HUES6 (cell line): ENCODE data around the gene MOCOS.

ENCODE experiments used
- H3K27ac ChIP-seq: 2 replicates; pipeline ENCODE4 v1.7.0; 2013; ENCODE audit warnings: low read depth, mild to moderate bottlenecking, low read length, inconsistent platforms
- H3K27me3 ChIP-seq: 2 replicates; pipeline ENCODE4 v1.6.1; 2013; ENCODE audit warnings: low read length; ENCODE audit not compliant: control insufficient read depth, insufficient read depth
- H3K36me3 ChIP-seq: 2 replicates; pipeline ENCODE4 v1.6.1; 2013; ENCODE audit warnings: low read length; ENCODE audit not compliant: control insufficient read depth, insufficient read depth
- H3K4me1 ChIP-seq: 2 replicates; pipeline ENCODE4 v1.6.1; 2013; ENCODE audit warnings: low read length; ENCODE audit not compliant: control insufficient read depth, insufficient read depth
- H3K4me3 ChIP-seq: 2 replicates; pipeline ENCODE4 v1.5.1; 2013; ENCODE audit warnings: low read depth, low read length
- H3K9ac ChIP-seq: one replicate; pipeline ENCODE4 v1.6.1; 2013; ENCODE audit warnings: mild to moderate bottlenecking, low read length
- H3K9me3 ChIP-seq: 2 replicates; pipeline ENCODE4 v1.6.1; 2013; ENCODE audit warnings: low read depth, low read length; ENCODE audit not compliant: control insufficient read depth, insufficient read depth

MOCOS gene

DNA sequence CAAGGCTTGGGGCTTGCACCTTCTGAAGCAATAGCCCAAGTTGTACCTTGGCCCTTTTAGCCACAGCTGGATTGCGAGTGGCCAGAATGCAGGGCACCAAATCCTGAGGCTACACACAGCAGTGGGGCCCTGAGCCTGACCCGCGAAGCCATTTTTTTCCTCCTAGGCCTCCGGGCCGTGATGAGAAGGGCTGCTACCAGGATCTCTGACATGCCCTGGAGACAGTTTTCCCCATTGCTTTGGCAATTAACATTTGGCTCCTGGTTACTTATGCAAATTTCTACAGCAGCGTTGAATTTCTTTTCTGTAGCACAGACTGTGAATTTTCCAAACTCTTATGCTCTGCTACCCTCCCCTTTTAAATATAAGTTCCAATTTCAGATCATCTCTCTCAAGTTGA lies 54.5 kb downstream of the MOCOS start:
- Histone ChIP-seq H3K27ac (no peak overlapping the region), H3K36me3 (no peaks in the 10 kb centered on the region)

DNA sequence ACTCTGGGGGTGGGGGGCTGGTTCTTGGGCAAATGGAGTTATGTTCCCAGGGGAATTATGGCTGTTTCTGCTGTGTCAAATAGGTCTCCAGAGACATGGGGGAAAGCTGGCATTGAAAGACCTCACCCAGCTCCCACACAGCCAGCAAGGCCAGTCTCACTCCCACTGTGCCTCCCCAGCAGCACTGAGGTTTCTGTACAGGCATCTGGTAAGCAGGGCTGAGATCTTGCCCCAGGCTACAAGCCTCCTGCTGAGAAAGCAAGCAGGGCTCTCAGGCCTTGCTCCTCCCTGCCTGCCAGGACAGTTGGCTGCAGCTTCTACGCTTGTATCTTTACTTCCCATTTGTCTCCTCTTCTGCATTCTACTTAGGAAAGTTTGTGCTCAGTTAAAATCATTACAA lies 59.7 kb downstream of the MOCOS start:
- H3K27ac ChIP-seq, result no peak overlapping the region
- 0 out of 2 replicates have a peak, but pooled peaks cover 2% of the 10 kb centered on the region for H3K9me3 ChIP-seq
- no peaks in the 10 kb centered on the region for H3K27me3 ChIP-seq
- peaks cover 15% of the 10 kb centered on the region; the same call in 1 of the 2 replicates for H3K4me1 ChIP-seq
- H3K36me3 ChIP-seq, result no peaks in the 10 kb centered on the region
- no peak overlapping the region for H3K4me3 ChIP-seq
- H3K9ac ChIP-seq, result no peak overlapping the region

More for the DNA sequence above, 54.5 kb downstream of the MOCOS start:
- Histone ChIP-seq H3K9me3 (peaks cover 6% of the 10 kb centered on the region; the same call in 1 of the 2 replicates), H3K9ac (no peak overlapping the region), H3K4me3 (no peak overlapping the region), H3K27me3 (no peaks in the 10 kb centered on the region), H3K4me1 (peaks cover 5% of the 10 kb centered on the region; the same call in 1 of the 2 replicates)

DNA sequence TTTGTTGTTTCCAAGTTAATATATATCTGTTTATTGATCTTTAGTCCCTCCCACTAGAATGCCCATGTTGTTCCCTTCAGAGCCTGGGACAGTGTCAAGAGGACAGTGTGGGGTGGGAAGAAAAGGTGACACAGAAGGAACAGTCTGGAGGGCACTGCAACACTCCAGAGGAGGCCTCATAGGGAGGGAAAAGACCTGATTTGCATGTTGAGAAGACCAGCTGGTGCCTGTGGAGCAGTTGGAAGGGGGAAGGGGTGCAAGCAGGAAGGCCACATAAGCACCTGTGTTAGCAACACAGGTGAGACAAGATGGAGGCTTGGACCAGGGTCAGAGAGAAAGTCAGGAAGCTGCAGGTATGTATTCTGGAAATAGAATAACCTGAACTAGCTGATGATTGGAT lies 62.1 kb downstream of the MOCOS start:
- Histone ChIP-seq H3K9me3 (no peaks in the 10 kb centered on the region), H3K4me3 (no peak overlapping the region), H3K9ac (no peak overlapping the region), H3K36me3 (no peaks in the 10 kb centered on the region), H3K4me1 (peaks cover 15% of the 10 kb centered on the region; the same call in 1 of the 2 replicates), H3K27me3 (no peaks in the 10 kb centered on the region), H3K27ac (no peak overlapping the region)

DNA sequence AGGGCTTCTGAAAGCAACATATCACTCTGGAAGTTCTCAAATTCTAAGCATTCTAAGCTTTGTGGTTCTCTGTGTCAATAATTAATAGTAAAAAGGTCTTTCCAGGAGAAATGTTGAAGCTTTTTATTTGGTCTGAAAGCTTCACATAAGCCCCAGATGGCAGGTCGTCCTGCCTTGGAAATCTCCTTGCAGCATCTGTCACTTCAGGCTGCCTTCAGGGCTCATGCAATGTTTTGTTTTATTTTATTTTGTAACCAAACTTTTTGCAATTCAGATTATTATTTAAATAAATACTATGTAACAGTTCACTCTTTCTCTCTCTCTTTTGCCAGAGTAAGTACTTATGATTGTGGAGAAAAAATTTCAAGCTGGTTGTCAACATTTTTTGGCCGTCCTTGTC lies 63.5 kb downstream of the MOCOS start:
- Histone ChIP-seq H3K4me1 (peaks cover 15% of the 10 kb centered on the region; the same call in 1 of the 2 replicates), H3K9me3 (no peaks in the 10 kb centered on the region), H3K9ac (no peak overlapping the region)

DNA sequence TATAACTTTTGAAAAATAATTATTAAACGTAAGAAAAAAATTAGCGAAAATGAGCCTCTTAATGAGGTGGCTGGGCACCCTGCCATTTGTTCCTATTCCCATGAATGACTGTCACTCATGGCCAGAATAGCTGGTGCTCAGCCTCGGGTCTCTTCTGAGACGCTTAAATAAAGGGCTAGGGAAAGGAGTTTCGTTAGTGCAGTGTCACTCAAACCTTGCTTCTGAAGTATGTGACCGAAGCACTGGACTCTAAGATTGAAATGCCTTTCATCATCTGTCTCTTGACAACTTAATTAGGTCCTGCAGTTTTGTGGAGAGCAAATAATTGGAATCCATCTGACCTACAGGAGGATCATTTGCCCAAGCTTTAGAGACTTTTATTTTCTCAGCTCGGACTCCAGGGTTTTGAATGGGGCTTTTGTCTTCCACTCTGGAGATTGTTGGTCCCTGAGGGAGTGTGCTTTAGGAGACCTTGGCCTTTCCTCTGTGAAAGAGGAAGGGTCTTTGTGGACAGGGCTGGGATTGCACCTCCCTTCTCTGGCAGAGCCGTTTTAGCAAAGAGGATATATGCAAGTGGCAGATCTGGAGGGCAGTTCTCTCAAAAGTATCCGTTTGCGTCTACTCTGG lies 67.9 kb downstream of the MOCOS start:
- no peaks in the 10 kb centered on the region for H3K27me3 ChIP-seq
- no peaks in the 10 kb centered on the region for H3K9me3 ChIP-seq
- no peak overlapping the region for H3K27ac ChIP-seq
- no peak overlapping the region for H3K4me3 ChIP-seq
- no peak overlapping the region for H3K9ac ChIP-seq
- no peaks in the 10 kb centered on the region for H3K36me3 ChIP-seq
- H3K4me1 ChIP-seq, result no peaks in the 10 kb centered on the region

More for the DNA sequence above, 63.5 kb downstream of the MOCOS start:
- no peaks in the 10 kb centered on the region for H3K27me3 ChIP-seq
- H3K36me3 ChIP-seq, result no peaks in the 10 kb centered on the region
- no peak overlapping the region for H3K4me3 ChIP-seq
- H3K27ac ChIP-seq, result no peak overlapping the region

DNA sequence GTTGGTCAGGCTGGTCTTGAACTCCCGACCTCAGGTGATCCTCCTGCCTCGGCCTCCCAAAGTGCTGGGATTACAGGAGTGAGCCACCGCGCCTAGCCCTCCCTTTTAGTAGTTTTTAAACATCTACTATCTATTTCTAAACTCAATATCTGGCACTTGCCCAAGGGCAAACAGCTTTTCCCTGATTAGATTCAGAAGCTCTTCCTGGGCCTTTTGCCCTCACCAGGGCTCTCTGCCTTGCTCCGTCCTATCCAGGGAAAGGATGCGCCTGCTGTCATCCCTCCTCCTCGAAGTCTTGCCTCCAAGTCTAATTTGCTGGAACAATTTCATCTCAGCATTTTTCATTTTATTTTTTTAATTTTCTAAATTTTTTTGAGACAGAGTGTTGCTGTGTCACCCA lies 68.8 kb downstream of the MOCOS start:
- no peaks in the 10 kb centered on the region for H3K27me3 ChIP-seq
- H3K9me3 ChIP-seq, result no peaks in the 10 kb centered on the region
- no peaks in the 10 kb centered on the region for H3K36me3 ChIP-seq
- H3K4me3 ChIP-seq, result no peak overlapping the region
- H3K4me1 ChIP-seq, result no peaks in the 10 kb centered on the region
- H3K9ac ChIP-seq, result no peak overlapping the region
- H3K27ac ChIP-seq, result no peak overlapping the region

DNA sequence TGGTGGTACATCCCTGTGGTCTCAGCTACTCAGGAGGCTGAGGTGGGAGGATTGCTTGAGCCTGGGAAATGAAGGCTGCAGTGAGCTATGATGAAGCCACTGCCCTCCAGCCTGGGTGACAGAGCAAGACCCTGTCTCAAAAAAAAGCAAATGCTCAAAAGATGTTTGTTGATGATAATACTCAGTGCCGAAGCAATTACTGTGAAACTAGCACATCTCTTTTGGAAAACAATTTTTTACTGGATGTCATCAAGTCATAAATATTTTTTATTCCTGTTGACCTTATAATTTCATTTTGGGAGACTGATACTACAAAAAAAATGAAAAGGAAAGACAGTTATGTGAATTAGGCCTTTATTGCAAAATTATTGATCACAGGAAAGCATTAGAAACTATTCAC lies 75.7 kb downstream of the MOCOS start:
- H3K9me3 ChIP-seq, result no peaks in the 10 kb centered on the region
- no peaks in the 10 kb centered on the region for H3K27me3 ChIP-seq
- H3K9ac ChIP-seq, result no peak overlapping the region
- H3K4me1 ChIP-seq, result no peaks in the 10 kb centered on the region
- H3K4me3 ChIP-seq, result no peak overlapping the region
- no peak overlapping the region for H3K27ac ChIP-seq
- H3K36me3 ChIP-seq, result no peaks in the 10 kb centered on the region

DNA sequence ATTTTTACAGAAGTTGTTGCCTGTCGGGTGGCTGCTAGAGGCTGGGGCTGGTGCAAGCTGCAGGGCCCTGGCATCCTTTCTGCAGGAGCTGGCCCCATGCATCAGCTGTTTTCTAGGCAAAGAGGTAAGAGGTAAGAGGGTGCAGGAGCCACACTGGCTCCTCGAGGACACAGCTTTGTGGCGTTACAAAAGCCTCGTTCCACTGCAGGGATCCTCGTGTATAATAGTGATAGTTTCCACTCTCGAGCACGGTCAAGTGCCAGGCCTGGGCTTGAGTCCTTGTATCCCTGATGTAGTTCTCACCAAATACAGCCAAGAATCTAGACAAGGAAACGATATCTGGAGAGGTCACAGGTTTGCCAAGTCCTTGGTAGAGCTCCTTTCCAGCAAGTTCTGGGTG lies 77.0 kb downstream of the MOCOS start:
- Histone ChIP-seq H3K36me3 (no peaks in the 10 kb centered on the region), H3K4me3 (no peak overlapping the region), H3K27ac (no peak overlapping the region), H3K9me3 (no peaks in the 10 kb centered on the region), H3K4me1 (no peaks in the 10 kb centered on the region), H3K27me3 (no peaks in the 10 kb centered on the region), H3K9ac (no peak overlapping the region)

DNA sequence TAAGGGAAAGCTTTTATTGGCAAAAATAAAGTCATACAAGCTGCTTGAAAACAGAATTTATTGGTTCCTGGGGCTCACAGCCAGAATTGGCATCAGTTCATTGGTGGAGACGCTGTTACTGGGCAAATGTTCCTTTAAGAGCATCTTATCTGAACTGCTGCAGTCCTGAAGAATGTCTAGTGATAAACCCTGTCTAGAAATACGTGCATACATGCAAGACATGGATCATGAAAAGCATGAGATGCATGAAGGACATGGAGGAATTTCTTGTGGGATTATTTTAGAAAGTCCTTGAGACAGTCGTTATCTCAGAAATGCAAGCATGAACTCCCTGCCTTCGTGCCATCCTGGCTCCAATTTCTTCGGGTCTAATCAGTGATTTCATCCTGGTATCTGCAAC lies 77.7 kb downstream of the MOCOS start:
- no peaks in the 10 kb centered on the region for H3K27me3 ChIP-seq
- no peaks in the 10 kb centered on the region for H3K4me1 ChIP-seq
- H3K9ac ChIP-seq, result no peak overlapping the region
- no peak overlapping the region for H3K4me3 ChIP-seq
- no peaks in the 10 kb centered on the region for H3K36me3 ChIP-seq
- no peak overlapping the region for H3K27ac ChIP-seq
- no peaks in the 10 kb centered on the region for H3K9me3 ChIP-seq

DNA sequence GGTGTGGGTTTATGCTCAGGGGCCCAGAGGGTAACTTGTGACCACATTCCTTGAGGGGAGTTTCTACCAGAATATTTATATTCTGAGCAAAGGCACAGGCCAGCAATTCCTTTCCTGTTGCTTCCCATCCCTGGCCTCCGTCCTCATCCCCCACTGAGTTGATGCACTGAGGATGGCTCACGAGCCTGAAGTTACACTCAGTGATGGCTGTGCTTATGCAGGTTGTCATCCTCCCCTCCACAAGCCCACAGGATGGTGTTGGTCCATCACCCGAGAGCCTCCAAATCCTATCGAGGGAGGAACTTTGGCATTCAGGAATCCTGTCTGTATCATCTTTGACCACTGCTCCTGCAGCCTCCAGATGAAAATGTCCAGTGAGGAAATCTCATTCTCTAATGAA lies 81.9 kb downstream of the MOCOS start:
- Histone ChIP-seq H3K36me3 (no peaks in the 10 kb centered on the region), H3K9ac (no peak overlapping the region), H3K27ac (no peak overlapping the region), H3K9me3 (no peaks in the 10 kb centered on the region), H3K27me3 (no peaks in the 10 kb centered on the region), H3K4me3 (no peak overlapping the region), H3K4me1 (no peaks in the 10 kb centered on the region)

DNA sequence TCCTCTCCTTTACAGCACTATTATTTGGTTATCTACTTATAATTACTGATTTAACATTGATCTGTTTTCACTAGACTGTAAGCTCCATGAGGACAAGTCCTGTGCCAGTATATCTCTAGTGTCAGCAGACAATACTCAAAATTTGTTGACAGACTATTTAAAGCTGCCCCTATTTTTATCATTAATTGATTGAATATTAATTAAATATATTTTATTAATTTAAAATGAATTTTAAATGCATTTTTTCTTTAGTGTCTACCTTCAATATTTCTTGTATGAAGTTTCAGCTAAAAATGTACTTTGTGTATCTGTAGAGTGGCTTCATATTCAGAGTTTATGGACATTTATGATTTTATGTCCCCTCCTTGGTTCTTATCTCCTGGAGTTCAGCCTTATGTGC lies 83.9 kb downstream of the MOCOS start:
- H3K9me3 ChIP-seq, result no peaks in the 10 kb centered on the region
- H3K27ac ChIP-seq, result no peak overlapping the region

More for the DNA sequence above, 83.9 kb downstream of the MOCOS start:
- H3K4me1 ChIP-seq, result no peaks in the 10 kb centered on the region
- H3K27me3 ChIP-seq, result no peaks in the 10 kb centered on the region
- H3K36me3 ChIP-seq, result no peaks in the 10 kb centered on the region
- no peak overlapping the region for H3K9ac ChIP-seq
- no peak overlapping the region for H3K4me3 ChIP-seq
